Adrenal gland (tissue), 5 donors: ENCODE data around the gene PDLIM7.

ENCODE experiments used
- CTCF ChIP-seq, 6 experiments: fragments of 450-650 bp in 4 of 6; fragments of 200-600 bp in 2 of 6; sonication (generic) in 1 of 6; IDR thresholded peaks; 1 replicate in 5 of 6; 2 replicates in 1 of 6; pipeline versions ENCODE4 v1.5.1 to v1.8.0; 2016 to 2021; ENCODE audit warnings: antibody characterized with exemption in 6 of 6, mild to moderate bottlenecking in 2 of 6, moderate library complexity in 1 of 6
- POLR2A ChIP-seq, 2 donors: fragments of 450-650 bp; IDR thresholded peaks; one replicate each; pipeline ENCODE4 v1.6.1; 2017; ENCODE audit warnings: antibody characterized with exemption in 2 of 2, mild to moderate bottlenecking in 2 of 2, moderate library complexity in 1 of 2
- donor health status: DM: no; HTN: no; CAD: no.

- TF ChIP-seq CTCF (IDR thresholded peaks at IDR 0.05), result no peak
- no peak for TF ChIP-seq POLR2A (IDR thresholded peaks at IDR 0.05)
Measured at GRCh38 chr5:177450667-177451424, 46.6 kb downstream of the PDLIM7 start.
